Fibroblast of lung (primary cell): ENCODE measurements around the gene POGLUT2.

ENCODE experiments used
- EZH2 ChIP-seq: IDR thresholded peaks from 2 replicates; pipeline ENCODE4 v1.5.1; 2012; ENCODE audit warnings: low read length, control low read depth, mild to moderate bottlenecking; ENCODE audit errors: missing control alignments
- TF ChIP-seq, protein P1 (sequence below), 2 donors: IDR thresholded peaks in 1 of 2; conservative IDR thresholded peaks in 1 of 2; 1 replicate in 1 of 2; 2 replicates in 1 of 2; pipeline ENCODE4 v1.5.1; 2011 to 2012; ENCODE audit warnings: low read length in 2 of 2, control low read depth in 1 of 2, inconsistent platforms in 1 of 2, low read depth in 1 of 2, mild to moderate bottlenecking in 1 of 2

GRCh38 chr13:102784483-102784882 lies 14.3 kb downstream of the POGLUT2 start:
- TF ChIP-seq EZH2 = no peak
- TF ChIP-seq, protein P1, sequence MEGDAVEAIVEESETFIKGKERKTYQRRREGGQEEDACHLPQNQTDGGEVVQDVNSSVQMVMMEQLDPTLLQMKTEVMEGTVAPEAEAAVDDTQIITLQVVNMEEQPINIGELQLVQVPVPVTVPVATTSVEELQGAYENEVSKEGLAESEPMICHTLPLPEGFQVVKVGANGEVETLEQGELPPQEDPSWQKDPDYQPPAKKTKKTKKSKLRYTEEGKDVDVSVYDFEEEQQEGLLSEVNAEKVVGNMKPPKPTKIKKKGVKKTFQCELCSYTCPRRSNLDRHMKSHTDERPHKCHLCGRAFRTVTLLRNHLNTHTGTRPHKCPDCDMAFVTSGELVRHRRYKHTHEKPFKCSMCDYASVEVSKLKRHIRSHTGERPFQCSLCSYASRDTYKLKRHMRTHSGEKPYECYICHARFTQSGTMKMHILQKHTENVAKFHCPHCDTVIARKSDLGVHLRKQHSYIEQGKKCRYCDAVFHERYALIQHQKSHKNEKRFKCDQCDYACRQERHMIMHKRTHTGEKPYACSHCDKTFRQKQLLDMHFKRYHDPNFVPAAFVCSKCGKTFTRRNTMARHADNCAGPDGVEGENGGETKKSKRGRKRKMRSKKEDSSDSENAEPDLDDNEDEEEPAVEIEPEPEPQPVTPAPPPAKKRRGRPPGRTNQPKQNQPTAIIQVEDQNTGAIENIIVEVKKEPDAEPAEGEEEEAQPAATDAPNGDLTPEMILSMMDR (conservative IDR thresholded peaks at IDR 0.05 in 1 of 2, IDR thresholded peaks at IDR 0.05 in 1 of 2; ENCODE audit: low read depth in 1 of 2, low read length in 2 of 2) = no peak
